ENCODE results near the gene NUB1.

The NUB1 gene

DNA sequence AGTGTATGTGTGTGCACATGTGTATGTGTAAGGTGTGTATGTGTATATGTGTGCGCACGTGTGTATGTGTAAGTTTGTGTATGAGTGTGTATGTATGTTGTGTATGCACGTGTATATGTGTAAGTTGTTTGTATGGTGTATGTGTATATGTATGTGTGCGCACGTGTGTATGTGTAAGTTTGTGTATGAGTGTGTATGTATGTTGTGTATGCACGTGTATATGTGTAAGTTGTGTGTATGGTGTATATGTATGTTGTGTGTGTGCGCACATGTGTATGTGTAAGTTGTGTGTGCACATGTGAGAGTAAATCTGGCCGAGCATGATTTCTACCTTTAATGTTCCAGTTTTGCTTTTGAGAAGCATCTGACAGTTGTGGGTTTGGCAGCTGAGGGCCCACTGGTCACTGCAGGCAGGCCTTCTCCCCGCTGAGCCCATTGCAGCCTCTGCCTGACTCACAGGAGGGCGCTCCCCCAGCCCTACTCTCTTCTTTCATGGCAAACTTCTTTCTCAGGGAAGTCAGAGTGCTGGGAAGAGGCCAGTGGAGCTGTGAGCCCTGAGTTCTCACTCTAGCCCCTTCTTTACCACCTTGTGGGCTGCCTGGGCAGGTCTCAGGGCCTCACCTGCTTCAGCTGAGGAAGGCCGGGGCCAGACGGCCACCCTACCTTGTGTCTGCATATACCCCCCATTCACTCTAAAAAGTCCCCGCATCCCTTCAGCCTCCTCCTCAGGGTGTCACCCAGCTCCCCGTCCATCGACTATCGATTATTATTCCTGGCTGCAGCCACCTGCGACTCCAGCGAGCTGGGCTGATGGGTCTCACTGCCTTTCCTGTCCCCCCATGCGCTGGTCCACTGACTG lies 57.1 kb downstream of the NUB1 start:
- H3K4me3 ChIP-seq (ENCODE audit: low read depth, low read length), result no peak overlapping the region
- TF ChIP-seq, protein P1, sequence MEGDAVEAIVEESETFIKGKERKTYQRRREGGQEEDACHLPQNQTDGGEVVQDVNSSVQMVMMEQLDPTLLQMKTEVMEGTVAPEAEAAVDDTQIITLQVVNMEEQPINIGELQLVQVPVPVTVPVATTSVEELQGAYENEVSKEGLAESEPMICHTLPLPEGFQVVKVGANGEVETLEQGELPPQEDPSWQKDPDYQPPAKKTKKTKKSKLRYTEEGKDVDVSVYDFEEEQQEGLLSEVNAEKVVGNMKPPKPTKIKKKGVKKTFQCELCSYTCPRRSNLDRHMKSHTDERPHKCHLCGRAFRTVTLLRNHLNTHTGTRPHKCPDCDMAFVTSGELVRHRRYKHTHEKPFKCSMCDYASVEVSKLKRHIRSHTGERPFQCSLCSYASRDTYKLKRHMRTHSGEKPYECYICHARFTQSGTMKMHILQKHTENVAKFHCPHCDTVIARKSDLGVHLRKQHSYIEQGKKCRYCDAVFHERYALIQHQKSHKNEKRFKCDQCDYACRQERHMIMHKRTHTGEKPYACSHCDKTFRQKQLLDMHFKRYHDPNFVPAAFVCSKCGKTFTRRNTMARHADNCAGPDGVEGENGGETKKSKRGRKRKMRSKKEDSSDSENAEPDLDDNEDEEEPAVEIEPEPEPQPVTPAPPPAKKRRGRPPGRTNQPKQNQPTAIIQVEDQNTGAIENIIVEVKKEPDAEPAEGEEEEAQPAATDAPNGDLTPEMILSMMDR (IDR thresholded peaks at IDR 0.05; ENCODE audit: borderline replicate concordance, insufficient read depth, low read depth, low read length), result no peak

DNA sequence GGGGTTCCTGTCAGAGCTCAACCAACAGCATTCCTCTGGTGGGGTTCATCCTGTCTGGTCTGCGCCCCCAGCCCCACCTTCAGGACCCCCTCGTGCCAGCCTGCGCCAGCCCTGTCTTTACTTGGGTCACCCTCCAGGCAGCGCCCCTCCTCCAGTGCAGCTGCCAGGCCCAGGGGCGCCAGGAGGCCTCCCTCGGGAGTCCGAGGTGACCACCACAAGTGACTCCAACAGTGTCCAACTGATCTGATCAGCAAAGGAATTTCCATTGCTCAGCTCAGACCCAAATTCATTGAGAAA lies 57.6 kb downstream of the NUB1 start:
- TF ChIP-seq, protein P1 (IDR thresholded peaks at IDR 0.05; ENCODE audit: borderline replicate concordance, insufficient read depth, low read depth, low read length), result no peak
- H3K4me3 ChIP-seq (ENCODE audit: low read depth, low read length), result no peak overlapping the region

DNA sequence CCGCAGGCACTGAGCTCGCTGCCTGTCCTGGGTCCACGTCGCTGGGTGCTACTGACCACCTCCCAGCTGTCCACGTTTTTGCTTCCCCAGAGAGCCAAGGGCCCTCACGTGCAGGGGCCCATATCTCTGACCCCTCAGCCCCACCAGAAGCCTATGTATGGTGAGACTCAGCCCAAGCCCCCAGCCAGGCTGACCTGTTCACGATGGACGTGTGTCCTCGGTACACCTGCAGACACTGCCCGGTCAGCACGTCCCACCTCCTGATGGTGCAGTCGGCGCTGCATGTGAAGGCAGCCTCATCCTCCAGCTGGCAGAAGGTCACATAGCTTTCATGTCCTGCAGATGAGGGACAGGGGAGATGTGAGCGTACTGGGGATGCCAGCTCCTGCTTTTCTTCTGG lies 58.3 kb downstream of the NUB1 start:
- no peak overlapping the region for H3K4me3 ChIP-seq (ENCODE audit: low read depth, low read length)
- TF ChIP-seq, protein P1 (IDR thresholded peaks at IDR 0.05; ENCODE audit: borderline replicate concordance, insufficient read depth, low read depth, low read length), result no peak

DNA sequence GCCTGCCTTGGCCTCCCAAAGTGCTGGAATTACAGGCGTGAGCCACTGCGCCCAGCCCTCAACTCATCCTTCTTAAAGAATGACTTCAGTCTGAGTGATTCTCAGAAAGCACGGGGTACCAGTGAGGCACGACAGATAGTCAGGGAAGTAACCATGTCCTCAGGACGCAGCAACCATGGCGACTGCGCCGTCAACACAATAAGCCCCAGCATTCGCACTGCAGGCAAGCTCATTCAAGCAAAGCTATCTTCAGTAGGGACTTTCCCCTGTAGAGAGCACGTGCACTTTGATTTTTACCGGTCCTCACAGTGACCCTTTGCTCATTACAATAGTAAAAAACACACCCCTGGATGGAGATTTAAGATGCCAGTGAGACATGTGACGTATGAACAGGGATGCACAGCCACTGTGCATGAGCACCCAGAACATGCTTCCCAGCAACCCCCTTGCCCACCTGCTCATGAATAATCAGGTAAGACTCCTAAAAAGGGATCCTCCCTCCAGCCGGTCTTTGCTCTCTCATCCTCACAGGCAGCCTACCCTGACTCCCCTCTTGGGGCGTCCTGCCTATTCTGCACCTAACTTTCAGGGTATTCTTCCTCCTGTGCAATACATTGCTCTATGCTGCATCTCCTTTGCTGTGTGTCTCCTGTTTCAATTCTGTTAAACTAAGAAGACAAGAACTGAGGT lies 59.2 kb downstream of the NUB1 start:
- no peak overlapping the region for H3K4me3 ChIP-seq (ENCODE audit: low read depth, low read length)
- TF ChIP-seq, protein P1 (IDR thresholded peaks at IDR 0.05; ENCODE audit: borderline replicate concordance, insufficient read depth, low read depth, low read length), result no peak

DNA sequence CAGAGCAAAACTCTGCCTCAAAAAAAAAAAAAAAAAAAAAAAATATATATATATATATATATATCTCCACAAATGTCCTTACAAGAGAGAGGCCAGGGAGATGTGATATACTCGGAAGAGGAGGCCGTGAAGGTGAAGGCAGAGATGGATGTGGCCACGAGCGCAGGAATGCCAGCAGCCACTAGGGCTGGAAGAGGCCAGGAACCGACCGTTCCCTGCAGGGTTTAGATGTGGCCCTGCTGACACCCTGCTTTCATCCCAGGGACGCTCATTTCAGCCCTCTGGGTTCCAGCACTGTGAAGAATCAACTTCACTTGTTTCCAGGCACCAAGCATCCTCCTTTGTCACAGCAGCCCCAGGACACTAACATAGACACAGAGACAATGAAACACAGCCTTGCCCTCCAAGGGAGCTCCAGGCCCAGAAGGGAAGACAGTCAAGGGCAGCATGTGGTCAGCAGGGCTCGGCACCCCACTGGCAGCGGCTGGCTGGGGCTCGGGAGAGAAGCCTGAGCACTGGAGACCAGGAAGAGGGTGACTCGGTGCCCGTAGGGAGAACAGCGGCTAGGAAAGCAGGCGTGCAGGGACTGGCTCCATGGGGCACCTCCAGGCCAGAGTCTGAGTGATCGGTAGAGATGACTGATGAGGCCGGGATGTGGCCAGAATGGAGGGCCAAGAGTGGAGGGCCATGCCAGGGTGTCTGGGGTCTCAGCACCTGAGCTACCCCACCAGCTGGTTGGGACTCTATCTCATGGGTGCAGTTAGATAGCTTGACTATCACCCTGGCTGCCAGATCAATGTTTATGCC lies 60.6 kb downstream of the NUB1 start:
- H3K4me3 ChIP-seq (ENCODE audit: low read depth, low read length), result no peak overlapping the region
- TF ChIP-seq, protein P1 (IDR thresholded peaks at IDR 0.05; ENCODE audit: borderline replicate concordance, insufficient read depth, low read depth, low read length), result no peak

DNA sequence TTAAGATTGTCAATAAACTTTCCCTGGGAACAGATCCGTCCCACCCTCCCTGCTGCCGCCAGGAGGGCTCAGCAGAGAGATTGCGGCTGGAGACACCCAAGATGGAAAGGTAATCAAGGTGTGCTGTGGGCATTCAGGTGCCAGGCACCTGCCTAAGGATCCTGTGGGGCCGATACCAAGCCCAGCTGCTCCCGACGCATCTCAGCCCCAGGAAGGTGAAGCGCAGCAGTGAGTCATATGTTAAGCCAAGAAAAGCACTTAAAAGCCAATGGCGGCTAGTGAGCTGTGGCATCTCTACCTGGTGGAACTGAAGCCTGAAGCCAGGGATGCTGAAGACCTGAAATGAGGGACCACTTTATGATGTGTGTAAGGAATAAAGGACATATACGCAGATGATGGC lies 62.2 kb downstream of the NUB1 start:
- TF ChIP-seq, protein P1 (IDR thresholded peaks at IDR 0.05; ENCODE audit: borderline replicate concordance, insufficient read depth, low read depth, low read length), result no peak
- no peak overlapping the region for H3K4me3 ChIP-seq (ENCODE audit: low read depth, low read length)
